Brain microvascular endothelial cell (primary cell): ENCODE results near the gene CCDC187.

Source experiments
- DNase-seq: peaks from one replicate; pipeline ENCODE4 v3.0.0-alpha.2; 2020
- H3K27ac ChIP-seq: fragments of 250-450 bp; sonication (Bioruptor Pico); 2 replicates; pipeline ENCODE4 v1.5.1; 2020; ENCODE audit warnings: mild to moderate bottlenecking, moderate library complexity
- H3K27me3 ChIP-seq: fragments of 250-450 bp; sonication (Bioruptor Pico); replicated peaks from 2 replicates; pipeline ENCODE4 v1.5.1; 2020; ENCODE audit warnings: mild to moderate bottlenecking
- H3K36me3 ChIP-seq: fragments of 250-450 bp; sonication (Bioruptor Pico); replicated peaks from 2 replicates; pipeline ENCODE4 v1.5.1; 2020; ENCODE audit warnings: mild to moderate bottlenecking
- H3K4me3 ChIP-seq: 2 replicates; pipeline ENCODE4 v1.5.1; 2011; ENCODE audit warnings: low read depth, mild to moderate bottlenecking, control low read depth, low read length, moderate library complexity
- in situ Hi-C: cut with HindIII; loops from 2 replicates; pipeline ENCODE4 v1.10.0; 2017; ENCODE audit warnings: low sequenced_read_pairs, low pct_ligation_motif_present
- TF ChIP-seq, protein P1 (sequence below): IDR thresholded peaks from 2 replicates; pipeline ENCODE4 v1.5.1; 2011; ENCODE audit warnings: low read depth, mild to moderate bottlenecking, moderate library complexity, low read length, control low read depth, inconsistent platforms; ENCODE audit errors: missing control alignments

CCDC187 gene

DNA sequence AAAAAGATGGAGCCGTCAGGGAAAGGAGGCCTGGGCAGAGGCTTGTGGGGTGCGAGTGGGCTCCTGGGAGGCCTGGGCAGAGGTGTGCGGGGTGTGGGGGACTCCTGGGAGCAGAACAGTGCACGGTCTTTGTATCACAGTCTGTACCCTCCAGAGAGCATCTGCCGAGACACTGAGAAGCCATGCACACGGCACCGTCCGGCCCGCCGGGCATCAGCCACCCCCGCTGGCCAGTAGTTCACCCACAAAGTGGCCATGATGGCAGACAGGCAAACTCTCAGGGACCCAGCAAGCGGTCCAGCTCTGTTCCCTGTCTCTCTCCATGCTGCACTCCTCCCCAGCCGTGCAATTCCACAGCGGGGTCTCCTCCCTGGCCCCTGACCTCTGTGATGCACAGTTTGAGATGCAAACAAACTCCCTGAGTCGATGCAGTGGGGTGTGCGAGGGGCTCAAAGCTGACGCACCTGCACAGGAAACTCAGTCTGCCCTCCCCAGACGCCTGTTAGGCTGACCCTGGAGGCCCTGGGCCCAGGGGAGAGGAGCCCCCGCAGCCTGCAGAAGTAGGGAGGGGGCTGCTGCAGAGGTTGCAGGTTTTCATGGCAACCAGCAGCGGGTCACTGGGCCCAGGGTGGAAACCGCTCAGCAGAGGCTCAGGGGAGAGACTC, 14.3 kb upstream of the CCDC187 start:
- Histone ChIP-seq H3K27me3 (no peaks in the 10 kb centered on the region), H3K36me3 (no peaks in the 10 kb centered on the region), H3K27ac (no peak overlapping the region), H3K4me3 (no peak overlapping the region)
- DNase-seq, result no peak
- in situ Hi-C loops, result no loop called here
- TF ChIP-seq, protein P1, sequence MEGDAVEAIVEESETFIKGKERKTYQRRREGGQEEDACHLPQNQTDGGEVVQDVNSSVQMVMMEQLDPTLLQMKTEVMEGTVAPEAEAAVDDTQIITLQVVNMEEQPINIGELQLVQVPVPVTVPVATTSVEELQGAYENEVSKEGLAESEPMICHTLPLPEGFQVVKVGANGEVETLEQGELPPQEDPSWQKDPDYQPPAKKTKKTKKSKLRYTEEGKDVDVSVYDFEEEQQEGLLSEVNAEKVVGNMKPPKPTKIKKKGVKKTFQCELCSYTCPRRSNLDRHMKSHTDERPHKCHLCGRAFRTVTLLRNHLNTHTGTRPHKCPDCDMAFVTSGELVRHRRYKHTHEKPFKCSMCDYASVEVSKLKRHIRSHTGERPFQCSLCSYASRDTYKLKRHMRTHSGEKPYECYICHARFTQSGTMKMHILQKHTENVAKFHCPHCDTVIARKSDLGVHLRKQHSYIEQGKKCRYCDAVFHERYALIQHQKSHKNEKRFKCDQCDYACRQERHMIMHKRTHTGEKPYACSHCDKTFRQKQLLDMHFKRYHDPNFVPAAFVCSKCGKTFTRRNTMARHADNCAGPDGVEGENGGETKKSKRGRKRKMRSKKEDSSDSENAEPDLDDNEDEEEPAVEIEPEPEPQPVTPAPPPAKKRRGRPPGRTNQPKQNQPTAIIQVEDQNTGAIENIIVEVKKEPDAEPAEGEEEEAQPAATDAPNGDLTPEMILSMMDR, result no peak

DNA sequence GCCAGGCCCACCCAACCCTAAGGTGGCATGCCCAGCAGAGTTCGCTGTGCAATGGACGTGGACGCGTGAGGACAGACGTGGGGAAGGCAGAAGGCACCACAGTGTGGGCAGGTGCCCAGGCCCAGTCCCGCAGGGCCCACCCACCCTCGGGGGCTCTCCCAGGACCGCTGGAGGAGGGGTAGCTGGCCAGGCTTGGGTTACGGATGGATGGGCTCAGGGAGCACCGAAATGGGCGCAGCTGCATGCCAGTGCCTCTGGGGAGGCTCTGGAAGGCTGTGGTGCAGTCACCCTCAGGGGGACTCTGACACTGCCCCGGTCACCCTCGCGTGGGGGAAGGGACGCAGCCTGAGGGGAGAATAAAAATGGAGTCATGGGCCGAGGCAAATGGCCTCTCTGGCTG, 13.8 kb upstream of the CCDC187 start:
- no peaks in the 10 kb centered on the region for H3K36me3 ChIP-seq
- TF ChIP-seq, protein P1, result no peak

DNA sequence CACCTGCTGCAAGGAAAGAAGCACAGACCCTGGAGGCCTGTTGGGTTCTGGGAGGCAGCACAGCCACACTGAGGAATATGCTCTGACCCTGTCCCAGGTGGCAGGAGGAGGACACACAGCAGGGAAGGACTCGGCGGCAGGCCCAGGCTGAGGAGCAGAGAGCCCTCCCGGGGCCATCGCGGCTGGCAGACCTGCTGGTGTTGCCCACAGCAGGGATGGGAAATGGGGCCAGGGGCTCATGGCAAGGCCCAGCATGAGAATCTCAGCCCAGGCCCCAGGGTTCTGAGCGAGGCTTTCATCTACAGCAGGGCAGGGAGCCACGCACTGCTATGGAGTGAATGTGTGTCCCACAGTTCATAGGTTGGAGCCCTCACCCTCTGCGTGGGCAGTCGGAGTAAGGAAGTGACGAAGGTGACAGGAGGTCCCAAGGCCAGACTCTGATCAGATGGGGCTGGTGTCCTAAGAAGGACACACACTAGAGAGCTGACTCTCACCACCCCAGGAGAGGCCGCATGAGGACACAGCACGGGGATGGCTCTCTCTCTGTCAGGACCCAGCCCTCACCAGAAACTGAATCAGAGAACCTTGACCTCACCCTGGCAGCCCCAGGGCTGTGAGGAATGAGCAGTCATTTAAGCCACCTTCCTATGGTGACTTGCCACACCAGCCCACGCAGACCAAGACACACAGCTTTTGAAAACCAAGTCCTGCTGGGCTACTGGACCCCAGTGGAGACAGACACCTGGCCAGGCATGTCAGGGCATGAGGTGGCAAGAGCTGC, 13.2 kb upstream of the CCDC187 start:
- no peaks in the 10 kb centered on the region for H3K27me3 ChIP-seq
- TF ChIP-seq, protein P1, result no peak
- DNase-seq, result no peak
- H3K36me3 ChIP-seq, result no peaks in the 10 kb centered on the region
- in situ Hi-C loops, result no loop called here
- H3K4me3 ChIP-seq, result no peak overlapping the region
- H3K27ac ChIP-seq, result no peak overlapping the region

More for the DNA sequence above, 13.8 kb upstream of the CCDC187 start:
- H3K4me3 ChIP-seq, result no peak overlapping the region
- DNase-seq, result no peak
- in situ Hi-C loops, result no loop called here
- H3K27me3 ChIP-seq, result no peaks in the 10 kb centered on the region
- no peak overlapping the region for H3K27ac ChIP-seq

DNA sequence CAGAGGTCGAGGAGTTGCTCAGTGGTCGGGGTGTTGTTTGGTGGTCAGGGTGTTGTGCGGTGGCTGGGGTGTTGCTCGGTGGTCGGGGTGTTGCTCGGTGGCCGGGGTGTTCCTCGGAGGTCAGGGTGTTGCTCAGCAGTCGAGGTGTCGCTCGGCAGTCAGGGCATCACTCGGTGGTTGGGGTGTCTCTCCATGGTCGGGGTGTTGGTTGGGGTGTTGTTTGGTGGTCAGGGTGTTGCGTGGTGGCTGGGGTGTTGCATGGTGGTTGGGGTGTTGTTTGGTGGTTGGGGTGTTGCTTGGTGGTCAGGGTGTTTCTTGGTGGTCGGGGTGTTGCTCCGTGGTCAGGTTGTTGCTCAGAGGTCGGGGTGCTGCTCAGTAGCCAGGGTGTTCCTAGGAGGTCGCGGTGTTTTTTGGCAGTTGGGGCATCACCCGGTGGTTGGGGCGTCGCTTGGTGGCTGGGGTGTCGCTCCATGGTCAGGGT, 12.4 kb upstream of the CCDC187 start:
- Histone ChIP-seq H3K36me3 (no peaks in the 10 kb centered on the region), H3K4me3 (no peak overlapping the region), H3K27ac (no peak overlapping the region), H3K27me3 (no peaks in the 10 kb centered on the region)
- in situ Hi-C loops, result no loop called here
- TF ChIP-seq, protein P1, result no peak
- DNase-seq, result no peak

DNA sequence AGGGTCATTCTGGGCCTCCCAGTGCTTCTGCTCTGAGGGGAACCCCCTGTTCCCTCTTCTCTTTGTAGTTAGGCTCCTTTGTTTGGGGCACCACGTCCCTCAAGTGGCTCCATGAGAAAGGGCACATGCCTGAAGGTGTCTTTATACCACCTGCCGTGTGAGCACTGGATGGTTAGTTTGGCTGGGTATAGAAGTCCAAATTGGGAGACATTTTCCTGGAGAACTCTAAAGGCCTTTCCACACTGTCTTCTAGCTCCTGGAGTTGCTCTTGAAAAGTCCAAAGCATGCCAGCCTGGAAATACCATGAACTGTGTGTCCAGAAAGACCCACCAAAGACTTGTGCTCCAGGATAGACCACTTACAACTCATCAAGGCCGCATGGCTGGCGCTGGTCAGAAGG, 11.1 kb upstream of the CCDC187 start:
- H3K27me3 ChIP-seq, result no peaks in the 10 kb centered on the region

More for the DNA sequence above, 11.1 kb upstream of the CCDC187 start:
- TF ChIP-seq, protein P1, result no peak
- Histone ChIP-seq H3K4me3 (no peak overlapping the region), H3K36me3 (no peaks in the 10 kb centered on the region), H3K27ac (no peak overlapping the region)
- DNase-seq, result no peak
- in situ Hi-C loops, result no loop called here
